ENCODE results near the gene CHM. TPM values are rescaled to one million over a fixed set of nuclear protein-coding genes. Genes with fewer than 3 reads are reported as not detected.

Gene CHM
- total and polyA plus RNA-seq, 2 experiments from 2014 or later: 19.0 to 19.1 TPM

GRCh38 chrX:86039625-86040568 is 7.5 kb downstream of the CHM start:
- Mint-ChIP-seq H3K9me3 (no peaks in the 10 kb centered on the region), H3K27ac (peak overlapping the region; percentile 73; the same call in 1 of the 2 replicates), H3K4me3 (no peak overlapping the region), H3K27me3 (ENCODE audit: insufficient read depth, low read depth, poor library complexity) (no peaks in the 10 kb centered on the region), H3K4me1 (peaks cover 9% of the 10 kb centered on the region), H3K36me3 (ENCODE audit: low read depth) (peaks cover 8% of the 10 kb centered on the region)
- H4K20me1 ChIP-seq (replicated peaks; ENCODE audit: insufficient read depth): no peaks in the 10 kb centered on the region
- H3F3A ChIP-seq (replicated peaks; ENCODE audit: low read depth): no peaks in the 10 kb centered on the region
- no peaks in the 10 kb centered on the region; the same call in 1 of the 2 replicates for H3K4me1 ChIP-seq (ENCODE audit: insufficient read depth)
- DNase-seq (ENCODE audit: low spot score) (no peak), ATAC-seq (no peak)
- H3K4me3 ChIP-seq: no peak overlapping the region
- H3K79me2 ChIP-seq (replicated peaks; ENCODE audit: insufficient read depth): peaks cover 94% of the 10 kb centered on the region
- H2AFZ ChIP-seq: no peak overlapping the region
- H3K27ac ChIP-seq (ENCODE audit: low read depth): no peak overlapping the region
- H3K9me2 ChIP-seq (ENCODE audit: insufficient read depth): no peaks in the 10 kb centered on the region
- no peaks in the 10 kb centered on the region for H3K27me3 ChIP-seq (ENCODE audit: insufficient read depth)
- H3K36me3 ChIP-seq (ENCODE audit: insufficient read depth): no peaks in the 10 kb centered on the region
- no peak for TF ChIP-seq STAT1 (IDR thresholded peaks at IDR 0.05; ENCODE audit: unreplicated experiment)
- no peak for TF ChIP-seq CTCF (conservative IDR thresholded peaks at IDR 0.05; ENCODE audit: low read depth in 2 of 2)
- no peak for TF ChIP-seq ZNF114 (CRISPR knock-in tag; IDR thresholded peaks at IDR 0.05)
- no peak for TF ChIP-seq JUNB (IDR thresholded peaks at IDR 0.05; ENCODE audit: unreplicated experiment)
- TF ChIP-seq EZH2 (IDR thresholded peaks at IDR 0.05; ENCODE audit: low read depth, unreplicated experiment): no peak
- TF ChIP-seq POLR2AphosphoS5 (IDR thresholded peaks at IDR 0.05; ENCODE audit: low read depth): no peak
- no peak for TF ChIP-seq NANOG (IDR thresholded peaks at IDR 0.05; ENCODE audit: borderline replicate concordance)
- TF ChIP-seq CREB1 (CRISPR knock-in tag; IDR thresholded peaks at IDR 0.05; ENCODE audit: low read depth): no peak
- TF ChIP-seq ZNF462 (CRISPR knock-in tag; IDR thresholded peaks at IDR 0.05): no peak
- no peak for TF ChIP-seq REST (IDR thresholded peaks at IDR 0.05; ENCODE audit: unreplicated experiment)
- TF ChIP-seq ETS1 (IDR thresholded peaks at IDR 0.05): no peak
- TF ChIP-seq ZNF331 (CRISPR knock-in tag; IDR thresholded peaks at IDR 0.05; ENCODE audit: low read depth): no peak
- no peak for TF ChIP-seq EZH2phosphoT487 (IDR thresholded peaks at IDR 0.05; ENCODE audit: unreplicated experiment)
- no peak overlapping the region for H3K4me2 ChIP-seq
